PC-3 (cell line): Measurements from ENCODE around the gene ATG13.

Experiments used
- EZH2 ChIP-seq: fragments of 300-600 bp; sonication (generic); IDR thresholded peaks from one replicate; pipeline ENCODE4 v1.6.1; 2017; ENCODE audit warnings: antibody characterized with exemption, mild to moderate bottlenecking, low read length; ENCODE audit not compliant: unreplicated experiment
- TF ChIP-seq, protein P1 (sequence below): fragments of 300-600 bp; sonication (generic); conservative IDR thresholded peaks from 2 replicates; pipeline ENCODE4 v1.5.1; 2017; ENCODE audit warnings: antibody characterized with exemption, low read depth, mild to moderate bottlenecking, low read length

DNA sequence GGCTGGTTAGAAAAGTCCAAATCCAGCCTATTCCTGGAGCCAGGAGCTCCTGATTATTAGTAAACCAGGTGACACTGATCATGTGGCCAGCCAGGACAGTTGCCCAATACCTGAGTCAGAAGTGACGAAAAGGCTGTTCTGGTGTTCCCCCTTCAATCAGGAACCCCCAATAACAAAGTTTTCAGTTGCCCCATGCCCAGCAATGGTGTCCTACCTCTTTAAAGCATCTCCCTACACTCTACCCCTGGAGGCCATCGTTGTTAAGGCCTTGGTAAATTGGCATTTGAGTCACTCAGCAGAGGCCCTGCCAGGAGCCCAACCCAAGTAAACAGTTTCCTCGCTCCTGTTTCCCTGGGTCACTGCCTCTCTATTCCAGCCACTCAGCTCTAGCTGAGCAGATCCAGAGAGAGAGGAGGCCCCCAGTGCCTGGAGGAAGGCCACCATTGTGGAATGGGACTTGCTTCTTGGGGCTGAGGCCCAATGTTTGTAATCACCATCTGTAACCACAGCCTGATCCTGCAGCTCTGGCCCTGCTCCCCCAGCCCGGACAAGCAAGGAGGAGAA, 58.0 kb downstream of the ATG13 start:
- TF ChIP-seq, protein P1, sequence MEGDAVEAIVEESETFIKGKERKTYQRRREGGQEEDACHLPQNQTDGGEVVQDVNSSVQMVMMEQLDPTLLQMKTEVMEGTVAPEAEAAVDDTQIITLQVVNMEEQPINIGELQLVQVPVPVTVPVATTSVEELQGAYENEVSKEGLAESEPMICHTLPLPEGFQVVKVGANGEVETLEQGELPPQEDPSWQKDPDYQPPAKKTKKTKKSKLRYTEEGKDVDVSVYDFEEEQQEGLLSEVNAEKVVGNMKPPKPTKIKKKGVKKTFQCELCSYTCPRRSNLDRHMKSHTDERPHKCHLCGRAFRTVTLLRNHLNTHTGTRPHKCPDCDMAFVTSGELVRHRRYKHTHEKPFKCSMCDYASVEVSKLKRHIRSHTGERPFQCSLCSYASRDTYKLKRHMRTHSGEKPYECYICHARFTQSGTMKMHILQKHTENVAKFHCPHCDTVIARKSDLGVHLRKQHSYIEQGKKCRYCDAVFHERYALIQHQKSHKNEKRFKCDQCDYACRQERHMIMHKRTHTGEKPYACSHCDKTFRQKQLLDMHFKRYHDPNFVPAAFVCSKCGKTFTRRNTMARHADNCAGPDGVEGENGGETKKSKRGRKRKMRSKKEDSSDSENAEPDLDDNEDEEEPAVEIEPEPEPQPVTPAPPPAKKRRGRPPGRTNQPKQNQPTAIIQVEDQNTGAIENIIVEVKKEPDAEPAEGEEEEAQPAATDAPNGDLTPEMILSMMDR = no peak
- TF ChIP-seq EZH2 = no peak
